K562 (cell line): Measurements from ENCODE around the gene CLCN1. TPM values are rescaled to one million over a fixed set of nuclear protein-coding genes. Genes with fewer than 3 reads are reported as not detected.
A peak's percentile ranks its signal among the peaks of the same experiment; 100 is the strongest.

Experiments
- BHLHE40 ChIP-seq: IDR thresholded peaks from 2 replicates; pipeline ENCODE4 v1.6.1; 2011; ENCODE audit warnings: low read length, improper control_type of control experiment
- BRD4 ChIP-seq: fragments of 200-600 bp; sonication (generic); IDR thresholded peaks from 2 replicates; pipeline ENCODE4 v1.6.1; 2017; ENCODE audit warnings: inconsistent platforms
- CEBPG ChIP-seq, 3 experiments: fragments of 200-800 bp in 1 of 3; sonication (Bioruptor generic) in 1 of 3; sonication (generic) in 1 of 3; formaldehyde crosslinking in 1 of 3; IDR thresholded peaks in 2 of 3; conservative IDR thresholded peaks in 1 of 3; 2 replicates each; pipeline versions ENCODE4 v1.6.1 to v1.8.0; 2016 to 2022; ENCODE audit warnings: missing compliant biosample characterization in 2 of 3, missing genetic modification characterization in 2 of 3, mild to moderate bottlenecking in 1 of 3, missing genetic modification reagents in 1 of 3
- CTCFL ChIP-seq: IDR thresholded peaks from 2 replicates; pipeline ENCODE4 v1.6.1; 2011; ENCODE audit warnings: borderline replicate concordance, low read depth, mild to moderate bottlenecking, moderate library complexity, low read length; ENCODE audit not compliant: insufficient read depth, poor library complexity, severe bottlenecking
- FOSL1 ChIP-seq: fragments of 200-800 bp; sonication (Bioruptor generic); conservative IDR thresholded peaks from 2 replicates; pipeline ENCODE4 v1.6.1; 2016; ENCODE audit warnings: missing genetic modification characterization, missing compliant biosample characterization
- IFI16 ChIP-seq: fragments of 250-450 bp; sonication (Bioruptor Pico); IDR thresholded peaks from 2 replicates; pipeline ENCODE4 v2.1.2; 2022; ENCODE audit warnings: mild to moderate bottlenecking, inconsistent platforms
- KAT2B ChIP-seq: IDR thresholded peaks from one replicate; pipeline ENCODE4 v1.6.1; 2012; ENCODE audit warnings: low read depth, mild to moderate bottlenecking, control low read depth, inconsistent platforms, low read length, moderate library complexity
- KDM5B ChIP-seq: fragments of 200-600 bp; sonication (generic); IDR thresholded peaks from 2 replicates; pipeline ENCODE4 v1.6.1; 2012; ENCODE audit warnings: low read depth, mild to moderate bottlenecking, moderate library complexity, low read length, control low read depth, inconsistent platforms; ENCODE audit not compliant: insufficient replicate concordance
- NCOR1 ChIP-seq: fragments of 450-650 bp; IDR thresholded peaks from 2 replicates; pipeline ENCODE4 v1.6.1; 2016; ENCODE audit warnings: mild to moderate bottlenecking, moderate library complexity
- RBM14 ChIP-seq: fragments of 200-400 bp; formaldehyde crosslinking; IDR thresholded peaks from 2 replicates; pipeline ENCODE4 v1.6.1; 2018; ENCODE audit warnings: low read depth, mild to moderate bottlenecking, low read length, moderate library complexity, borderline replicate concordance; ENCODE audit not compliant: insufficient read depth
- SRF ChIP-seq, 2 experiments: fragments of 250-450, 450-650 bp in 1 of 2; sonication (Bioruptor Pico) in 1 of 2; sonication (generic) in 1 of 2; formaldehyde crosslinking; IDR thresholded peaks; 2 replicates each; pipeline versions ENCODE4 v1.5.0 to v1.5.1; 2020 to 2022; ENCODE audit warnings: mild to moderate bottlenecking in 1 of 2, missing genetic modification reagents in 1 of 2
- TBL1XR1 ChIP-seq, 2 experiments: IDR thresholded peaks; 2 replicates each; pipeline ENCODE4 v1.6.1; 2012; ENCODE audit warnings: improper control_type of control experiment in 2 of 2, low read length in 2 of 2, mild to moderate bottlenecking in 1 of 2
- ZNF444 ChIP-seq: fragments of 250-450 bp; sonication (Bioruptor Pico); IDR thresholded peaks from 2 replicates; pipeline ENCODE4 v1.4.0; 2020; ENCODE audit warnings: mild to moderate bottlenecking, moderate library complexity
- ZNF764 ChIP-seq: fragments of 250-450 bp; sonication (Bioruptor Pico); IDR thresholded peaks from 2 replicates; pipeline ENCODE4 v1.4.0; 2020; ENCODE audit warnings: low read depth, mild to moderate bottlenecking, moderate library complexity
- ZSCAN29 ChIP-seq: fragments of 450-650 bp; IDR thresholded peaks from 2 replicates; pipeline ENCODE4 v1.6.1; 2017
- polyA plus RNA-seq, 8 experiments: library from polyadenylated mRNA; depleted of rRNA in 4 of 8; stranded (reverse) in 5 of 8; unstranded in 3 of 8; fragments of >200 nt; fragmentation: Nextera tagmentation in 2 of 8; fragmentation: Illumina TruSeq in 1 of 8; extraction: Ambion mirVana in 2 of 8; extraction: Trizol in 1 of 8; gene quantifications; 2 replicates each; pipeline versions ENCODE4 v1.2.1 to v1.2.3, GENCODE V29; 2011 to 2014; ENCODE audit warnings: inconsistent platforms in 1 of 8, missing spikeins in 1 of 8
- total RNA-seq, 7 experiments: library from RNA; depleted of rRNA in 6 of 7; stranded (reverse); fragments of >200 nt in 6 of 7; fragmentation: Illumina TruSeq in 2 of 7; extraction: Trizol in 2 of 7; gene quantifications; 2 replicates each; pipeline versions ENCODE4 v1.2.1 to v1.2.3, GENCODE V29; 2011 to 2021; ENCODE audit warnings: low replicate concordance in 1 of 7
- TF ChIP-seq, protein P1 (sequence below), 2 experiments: fragments of 450-650 bp; IDR thresholded peaks; 2 replicates each; pipeline ENCODE4 v1.6.1; 2018; ENCODE audit warnings: mild to moderate bottlenecking in 2 of 2, low read depth in 1 of 2; ENCODE audit not compliant: partially characterized antibody in 2 of 2
- TF ChIP-seq, protein P2 (sequence below): sonication (generic); formaldehyde crosslinking; IDR thresholded peaks from 2 replicates; pipeline ENCODE4 v1.9.0; 2022; ENCODE audit warnings: mild to moderate bottlenecking, missing genetic modification reagents
- TF ChIP-seq, protein P3 (sequence below): fragments of 450-650 bp; IDR thresholded peaks from 2 replicates; pipeline ENCODE4 v1.6.1; 2016

The CLCN1 gene
- total and polyA plus RNA-seq, 9 of the 15 experiments (the other 6 are each of a cell fraction or from before 2014, with no cell fraction given), result 0.01 to 0.11 (median 0.04) TPM; not detected in 4

DNA sequence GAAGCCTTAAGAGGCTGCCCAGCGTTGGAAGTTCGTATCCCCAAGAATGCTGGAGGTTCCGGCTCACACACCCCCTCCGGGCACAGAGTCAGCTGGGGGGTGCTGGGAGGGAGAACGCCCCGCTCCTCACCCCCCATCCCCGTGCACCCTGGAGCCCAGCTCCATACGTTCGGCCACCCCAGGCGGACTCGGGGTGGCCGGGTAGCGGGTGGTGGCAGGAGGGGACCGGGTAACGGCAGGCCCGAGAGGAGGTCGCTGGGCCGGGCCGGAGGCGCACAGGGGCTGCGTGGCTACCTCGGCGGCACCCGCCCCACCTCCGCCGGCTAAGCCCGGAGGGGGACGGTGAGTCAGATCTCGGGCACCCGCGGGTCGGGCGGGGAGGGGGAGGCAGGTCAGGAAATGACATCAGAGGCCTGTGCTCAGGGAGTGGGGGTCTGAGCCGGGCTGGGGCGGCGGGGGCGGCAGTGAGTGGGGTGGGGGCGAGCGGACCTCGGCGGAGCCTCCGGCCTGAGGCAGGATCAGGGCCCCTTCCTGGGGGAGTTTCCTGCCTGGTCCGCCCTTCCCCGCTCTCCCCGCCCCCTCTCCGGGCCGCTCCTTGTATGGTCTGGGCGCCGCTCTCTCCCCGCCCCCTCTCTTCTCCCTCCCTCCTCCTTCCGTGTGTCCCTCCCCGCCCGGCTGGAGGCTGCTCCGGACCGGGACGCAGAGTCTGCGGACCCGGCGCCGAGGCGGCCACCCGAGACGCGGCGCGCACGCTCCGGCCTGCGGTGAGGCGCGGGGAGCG is 64.9 kb downstream of the CLCN1 start, which contains the start of gene ZYX (continued):
- no peak for TF ChIP-seq KAT2B
- TF ChIP-seq BRD4, result peak; percentile 91; the same call in 1 of the 2 replicates
- 0 out of 2 replicates have a peak, but pooled peaks have one; percentile 70 for TF ChIP-seq RBM14
- TF ChIP-seq, protein P1, sequence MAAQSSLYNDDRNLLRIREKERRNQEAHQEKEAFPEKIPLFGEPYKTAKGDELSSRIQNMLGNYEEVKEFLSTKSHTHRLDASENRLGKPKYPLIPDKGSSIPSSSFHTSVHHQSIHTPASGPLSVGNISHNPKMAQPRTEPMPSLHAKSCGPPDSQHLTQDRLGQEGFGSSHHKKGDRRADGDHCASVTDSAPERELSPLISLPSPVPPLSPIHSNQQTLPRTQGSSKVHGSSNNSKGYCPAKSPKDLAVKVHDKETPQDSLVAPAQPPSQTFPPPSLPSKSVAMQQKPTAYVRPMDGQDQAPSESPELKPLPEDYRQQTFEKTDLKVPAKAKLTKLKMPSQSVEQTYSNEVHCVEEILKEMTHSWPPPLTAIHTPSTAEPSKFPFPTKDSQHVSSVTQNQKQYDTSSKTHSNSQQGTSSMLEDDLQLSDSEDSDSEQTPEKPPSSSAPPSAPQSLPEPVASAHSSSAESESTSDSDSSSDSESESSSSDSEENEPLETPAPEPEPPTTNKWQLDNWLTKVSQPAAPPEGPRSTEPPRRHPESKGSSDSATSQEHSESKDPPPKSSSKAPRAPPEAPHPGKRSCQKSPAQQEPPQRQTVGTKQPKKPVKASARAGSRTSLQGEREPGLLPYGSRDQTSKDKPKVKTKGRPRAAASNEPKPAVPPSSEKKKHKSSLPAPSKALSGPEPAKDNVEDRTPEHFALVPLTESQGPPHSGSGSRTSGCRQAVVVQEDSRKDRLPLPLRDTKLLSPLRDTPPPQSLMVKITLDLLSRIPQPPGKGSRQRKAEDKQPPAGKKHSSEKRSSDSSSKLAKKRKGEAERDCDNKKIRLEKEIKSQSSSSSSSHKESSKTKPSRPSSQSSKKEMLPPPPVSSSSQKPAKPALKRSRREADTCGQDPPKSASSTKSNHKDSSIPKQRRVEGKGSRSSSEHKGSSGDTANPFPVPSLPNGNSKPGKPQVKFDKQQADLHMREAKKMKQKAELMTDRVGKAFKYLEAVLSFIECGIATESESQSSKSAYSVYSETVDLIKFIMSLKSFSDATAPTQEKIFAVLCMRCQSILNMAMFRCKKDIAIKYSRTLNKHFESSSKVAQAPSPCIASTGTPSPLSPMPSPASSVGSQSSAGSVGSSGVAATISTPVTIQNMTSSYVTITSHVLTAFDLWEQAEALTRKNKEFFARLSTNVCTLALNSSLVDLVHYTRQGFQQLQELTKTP (IDR thresholded peaks at IDR 0.05; ENCODE audit: low read depth in 1 of 2, partially characterized antibody in 2 of 2), result no peak
- TF ChIP-seq ZSCAN29, result 0 out of 2 replicates have a peak, but pooled peaks have one; percentile 2
- no peak for TF ChIP-seq CTCFL
- TF ChIP-seq FOSL1 (tag), result peak; percentile 96
- no peak for TF ChIP-seq ZNF764
- TF ChIP-seq KDM5B, result peak; percentile 90
- TF ChIP-seq, protein P2, sequence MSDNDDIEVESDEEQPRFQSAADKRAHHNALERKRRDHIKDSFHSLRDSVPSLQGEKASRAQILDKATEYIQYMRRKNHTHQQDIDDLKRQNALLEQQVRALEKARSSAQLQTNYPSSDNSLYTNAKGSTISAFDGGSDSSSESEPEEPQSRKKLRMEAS (CRISPR knock-in tag), result peak; percentile 61
- TF ChIP-seq ZNF444 (CRISPR knock-in tag), result no peak
- TF ChIP-seq, protein P3, sequence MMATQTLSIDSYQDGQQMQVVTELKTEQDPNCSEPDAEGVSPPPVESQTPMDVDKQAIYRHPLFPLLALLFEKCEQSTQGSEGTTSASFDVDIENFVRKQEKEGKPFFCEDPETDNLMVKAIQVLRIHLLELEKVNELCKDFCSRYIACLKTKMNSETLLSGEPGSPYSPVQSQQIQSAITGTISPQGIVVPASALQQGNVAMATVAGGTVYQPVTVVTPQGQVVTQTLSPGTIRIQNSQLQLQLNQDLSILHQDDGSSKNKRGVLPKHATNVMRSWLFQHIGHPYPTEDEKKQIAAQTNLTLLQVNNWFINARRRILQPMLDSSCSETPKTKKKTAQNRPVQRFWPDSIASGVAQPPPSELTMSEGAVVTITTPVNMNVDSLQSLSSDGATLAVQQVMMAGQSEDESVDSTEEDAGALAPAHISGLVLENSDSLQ, result no peak
- TF ChIP-seq BHLHE40, result 0 out of 2 replicates have a peak, but pooled peaks have one; percentile 3
- peak; percentile 96 to 98 for TF ChIP-seq SRF (CRISPR knock-in tag; IDR thresholded peaks at IDR 0.05)
- TF ChIP-seq TBL1XR1 (IDR thresholded peaks at IDR 0.05; ENCODE audit: low read length in 2 of 2), result no peak; a peak in 1 of 4 replicates
- TF ChIP-seq NCOR1, result peak; percentile 31; the same call in 1 of the 2 replicates
- no peak for TF ChIP-seq IFI16 (CRISPR knock-in tag)
- peak; percentile 13; the same call in 1 of the 2 replicates for TF ChIP-seq CEBPG (CRISPR knock-in tag; IDR thresholded peaks at IDR 0.05)
- TF ChIP-seq CEBPG (tag; conservative IDR thresholded peaks at IDR 0.05 in 1 of 2, IDR thresholded peaks at IDR 0.05 in 1 of 2), result no peak
